Neutrophil (primary cell): Measurements from ENCODE around the gene ZFP1.

Experiments used
- H3K27ac ChIP-seq: fragments of 200-600 bp; sonication (generic); 2 replicates; pipeline ENCODE4 v1.5.1; 2016; ENCODE audit warnings: mild to moderate bottlenecking, moderate library complexity
- H3K27me3 ChIP-seq: fragments of 200-600 bp; sonication (generic); 2 replicates; pipeline ENCODE4 v1.6.0; 2016; ENCODE audit warnings: mild to moderate bottlenecking
- H3K36me3 ChIP-seq: fragments of 200-600 bp; sonication (generic); 2 replicates; pipeline ENCODE4 v1.5.1; 2017
- H3K4me1 ChIP-seq, 2 experiments: fragments of 200-600 bp in 1 of 2; sonication (generic) in 1 of 2; 1 replicate in 1 of 2; 2 replicates in 1 of 2; pipeline versions ENCODE4 v1.5.1 to v1.6.1; 2013 to 2016; ENCODE audit warnings: low read depth in 1 of 2, low read length in 1 of 2, mild to moderate bottlenecking in 1 of 2, moderate library complexity in 1 of 2; ENCODE audit not compliant: control insufficient read depth in 1 of 2, insufficient read depth in 1 of 2
- H3K4me3 ChIP-seq, 2 experiments: fragments of 200-600 bp in 1 of 2; sonication (generic) in 1 of 2; 1 replicate in 1 of 2; 2 replicates in 1 of 2; pipeline ENCODE4 v1.5.1; 2013 to 2016; ENCODE audit warnings: low read depth in 1 of 2, low read length in 1 of 2, mild to moderate bottlenecking in 1 of 2, moderate library complexity in 1 of 2
- H3K9me3 ChIP-seq: fragments of 200-600 bp; sonication (generic); 2 replicates; pipeline ENCODE4 v1.5.1; 2016
- TF ChIP-seq, protein P1 (sequence below): fragments of 200-600 bp; sonication (generic); IDR thresholded peaks from 2 replicates; pipeline ENCODE4 v1.5.1; 2016; ENCODE audit warnings: antibody characterized with exemption

The ZFP1 gene

DNA sequence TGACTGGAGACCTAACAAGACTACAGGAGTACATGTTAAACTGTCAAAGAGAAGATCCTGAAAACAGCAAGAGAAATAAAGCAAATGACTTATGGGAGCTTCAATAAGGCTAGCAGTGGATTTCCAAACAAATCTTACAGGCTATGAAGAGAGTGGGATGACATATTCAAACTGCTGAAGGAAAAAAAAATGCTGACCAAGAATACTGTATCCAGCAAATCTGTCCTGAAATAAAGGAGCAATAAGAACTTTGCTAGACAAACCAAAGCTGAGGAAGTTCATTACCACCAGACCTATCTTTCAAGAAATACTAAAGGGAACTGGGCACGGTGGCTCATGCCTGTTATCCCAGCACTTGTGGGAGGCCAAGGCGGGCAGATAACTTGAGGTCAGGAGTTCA is 28.6 kb downstream of the ZFP1 start:
- Histone ChIP-seq H3K4me3 (no peak overlapping the region), H3K27me3 (no peaks in the 10 kb centered on the region), H3K36me3 (no peaks in the 10 kb centered on the region), H3K4me1 (no peaks in the 10 kb centered on the region), H3K27ac (no peak overlapping the region), H3K9me3 (peaks cover 12% of the 10 kb centered on the region)
- TF ChIP-seq, protein P1, sequence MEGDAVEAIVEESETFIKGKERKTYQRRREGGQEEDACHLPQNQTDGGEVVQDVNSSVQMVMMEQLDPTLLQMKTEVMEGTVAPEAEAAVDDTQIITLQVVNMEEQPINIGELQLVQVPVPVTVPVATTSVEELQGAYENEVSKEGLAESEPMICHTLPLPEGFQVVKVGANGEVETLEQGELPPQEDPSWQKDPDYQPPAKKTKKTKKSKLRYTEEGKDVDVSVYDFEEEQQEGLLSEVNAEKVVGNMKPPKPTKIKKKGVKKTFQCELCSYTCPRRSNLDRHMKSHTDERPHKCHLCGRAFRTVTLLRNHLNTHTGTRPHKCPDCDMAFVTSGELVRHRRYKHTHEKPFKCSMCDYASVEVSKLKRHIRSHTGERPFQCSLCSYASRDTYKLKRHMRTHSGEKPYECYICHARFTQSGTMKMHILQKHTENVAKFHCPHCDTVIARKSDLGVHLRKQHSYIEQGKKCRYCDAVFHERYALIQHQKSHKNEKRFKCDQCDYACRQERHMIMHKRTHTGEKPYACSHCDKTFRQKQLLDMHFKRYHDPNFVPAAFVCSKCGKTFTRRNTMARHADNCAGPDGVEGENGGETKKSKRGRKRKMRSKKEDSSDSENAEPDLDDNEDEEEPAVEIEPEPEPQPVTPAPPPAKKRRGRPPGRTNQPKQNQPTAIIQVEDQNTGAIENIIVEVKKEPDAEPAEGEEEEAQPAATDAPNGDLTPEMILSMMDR = no peak

DNA sequence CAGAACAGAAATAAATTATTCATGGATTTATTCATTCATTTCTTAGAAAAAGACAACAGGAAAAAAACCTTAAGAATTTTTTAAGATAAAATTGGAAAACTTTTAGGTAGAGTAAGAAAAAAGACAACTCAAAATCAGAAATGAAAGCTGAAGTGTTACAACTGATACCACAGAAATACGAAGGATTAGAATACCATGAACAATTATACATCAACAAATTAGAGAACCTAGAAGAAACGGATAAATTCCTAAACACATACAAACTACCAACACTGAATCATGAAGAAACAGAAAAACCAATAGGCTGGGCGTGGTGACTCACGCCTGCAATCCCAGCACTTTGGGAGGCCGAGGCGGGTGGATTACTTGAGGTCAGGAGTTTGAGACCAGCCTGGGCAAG is 30.9 kb downstream of the ZFP1 start:
- Histone ChIP-seq H3K36me3 (no peaks in the 10 kb centered on the region), H3K9me3 (peaks cover 12% of the 10 kb centered on the region), H3K27ac (no peak overlapping the region), H3K4me3 (no peak overlapping the region), H3K27me3 (no peaks in the 10 kb centered on the region), H3K4me1 (no peaks in the 10 kb centered on the region)
- TF ChIP-seq, protein P1 = no peak

DNA sequence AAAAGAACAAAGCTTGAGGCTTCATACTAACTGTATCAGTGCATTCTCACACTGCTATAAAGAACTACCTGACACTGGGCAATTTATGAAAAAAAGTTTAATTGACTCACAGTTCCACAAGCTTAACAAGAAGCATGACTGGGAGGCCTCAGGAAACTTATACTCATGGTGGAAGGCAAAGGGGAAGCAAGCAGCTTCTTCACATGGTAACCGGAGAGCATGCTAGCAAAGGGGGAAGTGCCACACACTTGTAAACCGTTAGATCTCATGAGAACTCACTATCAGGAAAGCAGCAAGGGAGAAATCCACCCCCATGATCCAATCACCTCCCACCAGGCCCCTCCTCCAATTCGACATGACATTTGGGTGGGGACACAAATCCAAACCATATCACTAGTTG is 33.3 kb downstream of the ZFP1 start:
- Histone ChIP-seq H3K27me3 (no peaks in the 10 kb centered on the region), H3K4me1 (peaks cover 5% of the 10 kb centered on the region in 2 experiments), H3K36me3 (no peaks in the 10 kb centered on the region), H3K27ac (no peak overlapping the region), H3K9me3 (peaks cover 6% of the 10 kb centered on the region), H3K4me3 (no peak overlapping the region)
- TF ChIP-seq, protein P1 = no peak

DNA sequence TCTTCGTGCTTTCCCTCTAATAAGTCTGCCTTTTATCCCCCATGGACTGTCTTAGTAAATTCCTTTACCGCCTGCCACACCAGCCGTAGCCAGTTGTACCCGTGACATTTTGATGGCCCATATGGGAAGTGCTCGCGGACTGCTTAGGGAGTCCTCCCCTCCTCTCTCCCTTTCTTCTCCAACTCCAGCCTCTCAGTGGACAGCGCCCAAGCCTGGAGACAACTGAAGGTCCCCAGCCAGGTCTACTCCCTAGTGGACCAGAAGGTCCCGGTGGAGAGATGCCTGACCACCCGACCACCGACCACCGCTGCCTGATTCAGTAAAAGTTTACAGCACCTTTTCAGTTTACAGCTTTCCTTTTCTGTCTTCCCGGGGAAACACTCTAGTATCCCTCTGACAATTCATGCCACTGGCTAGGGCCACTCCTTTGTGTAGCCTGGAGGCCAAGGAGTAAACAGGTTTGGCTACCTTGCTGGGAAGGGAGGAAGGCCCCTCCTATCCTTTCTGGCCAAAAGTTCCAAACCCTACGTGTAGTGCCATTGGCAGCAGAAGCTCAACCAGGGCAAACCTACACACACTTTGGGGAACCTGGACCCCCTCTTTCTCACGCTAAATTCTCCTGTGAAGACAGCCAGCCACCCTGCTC is 40.6 kb downstream of the ZFP1 start:
- Histone ChIP-seq H3K36me3 (no peaks in the 10 kb centered on the region), H3K9me3 (no peaks in the 10 kb centered on the region), H3K4me1 (peaks cover 11 to 20% of the 10 kb centered on the region in 2 experiments), H3K4me3 (no peak overlapping the region), H3K27ac (no peak overlapping the region), H3K27me3 (peaks cover 39% of the 10 kb centered on the region)
- TF ChIP-seq, protein P1 = no peak

DNA sequence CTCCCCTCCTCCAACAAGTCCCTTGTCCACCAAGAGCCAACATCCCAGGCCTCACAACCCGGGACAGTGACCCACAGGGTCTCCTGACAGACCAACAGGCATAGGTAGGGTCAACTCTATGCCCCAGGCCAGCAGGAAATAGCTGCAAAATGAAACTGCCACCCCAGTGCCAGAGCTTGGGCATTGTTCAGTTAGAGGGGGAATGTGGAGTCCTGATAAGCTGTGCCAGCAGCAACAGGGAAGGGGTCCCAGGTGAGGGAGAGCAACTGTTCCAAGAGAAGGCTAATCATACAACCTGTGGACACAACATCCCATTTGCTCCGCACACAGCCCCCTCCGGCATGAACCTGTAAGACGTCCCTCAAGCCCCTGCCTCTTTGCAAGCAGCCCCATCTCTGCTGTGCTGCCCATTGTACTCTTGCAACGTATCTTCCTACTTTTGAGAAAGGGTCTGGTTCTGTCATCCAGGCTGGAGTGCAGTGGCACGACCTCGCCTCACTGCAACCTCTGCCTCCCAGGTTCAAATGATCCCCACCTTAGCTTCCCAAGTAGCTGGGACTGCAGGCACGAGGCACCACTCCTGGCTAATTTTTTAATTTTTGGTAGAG is 41.4 kb downstream of the ZFP1 start:
- no peaks in the 10 kb centered on the region for H3K36me3 ChIP-seq
- no peak overlapping the region for H3K27ac ChIP-seq
- no peak overlapping the region for H3K4me3 ChIP-seq
- peaks cover 43% of the 10 kb centered on the region for H3K27me3 ChIP-seq
- no peaks in the 10 kb centered on the region for H3K9me3 ChIP-seq
- TF ChIP-seq, protein P1 = no peak
- H3K4me1 ChIP-seq = peaks cover 11 to 20% of the 10 kb centered on the region in 2 experiments
